ENCODE measurements around the gene PCBP3. TPM values are rescaled to one million over a fixed set of nuclear protein-coding genes. Genes with fewer than 3 reads are reported as not detected.

Gene PCBP3
- total RNA-seq, 1 donor from 2014 or later, result 7.6 TPM

GRCh38 chr21:45934554-45934953, 291.0 kb downstream of the PCBP3 start:
- Mint-ChIP-seq H3K4me1 (ENCODE audit: unreplicated experiment) (peaks cover 3% of the 10 kb centered on the region), H3K9me3 (ENCODE audit: unreplicated experiment) (no peaks in the 10 kb centered on the region), H3K27me3 (ENCODE audit: unreplicated experiment) (peaks cover 7% of the 10 kb centered on the region), H3K4me3 (ENCODE audit: unreplicated experiment) (no peak overlapping the region), H3K27ac (ENCODE audit: unreplicated experiment) (no peak overlapping the region), H3K36me3 (ENCODE audit: unreplicated experiment) (peaks cover 2% of the 10 kb centered on the region)
- no peak for TF ChIP-seq CTCF (IDR thresholded peaks at IDR 0.05)
- DNase-seq (ENCODE audit: extremely low spot score, unreplicated experiment), result no peak

- H3K27ac Mint-ChIP-seq (ENCODE audit: unreplicated experiment), result no peak overlapping the region
- peaks cover 7% of the 10 kb centered on the region for H3K27me3 Mint-ChIP-seq (ENCODE audit: unreplicated experiment)
- H3K9me3 Mint-ChIP-seq (ENCODE audit: unreplicated experiment), result no peaks in the 10 kb centered on the region
- H3K36me3 Mint-ChIP-seq (ENCODE audit: unreplicated experiment), result peaks cover 2% of the 10 kb centered on the region
- DNase-seq (ENCODE audit: extremely low spot score, unreplicated experiment), result no peak
- peaks cover 3% of the 10 kb centered on the region for H3K4me1 Mint-ChIP-seq (ENCODE audit: unreplicated experiment)
- no peak for TF ChIP-seq CTCF (IDR thresholded peaks at IDR 0.05)
- H3K4me3 Mint-ChIP-seq (ENCODE audit: unreplicated experiment), result no peak overlapping the region
These were observed 292.1 kb downstream of the PCBP3 start for GRCh38 chr21:45935628-45936027.

DNA sequence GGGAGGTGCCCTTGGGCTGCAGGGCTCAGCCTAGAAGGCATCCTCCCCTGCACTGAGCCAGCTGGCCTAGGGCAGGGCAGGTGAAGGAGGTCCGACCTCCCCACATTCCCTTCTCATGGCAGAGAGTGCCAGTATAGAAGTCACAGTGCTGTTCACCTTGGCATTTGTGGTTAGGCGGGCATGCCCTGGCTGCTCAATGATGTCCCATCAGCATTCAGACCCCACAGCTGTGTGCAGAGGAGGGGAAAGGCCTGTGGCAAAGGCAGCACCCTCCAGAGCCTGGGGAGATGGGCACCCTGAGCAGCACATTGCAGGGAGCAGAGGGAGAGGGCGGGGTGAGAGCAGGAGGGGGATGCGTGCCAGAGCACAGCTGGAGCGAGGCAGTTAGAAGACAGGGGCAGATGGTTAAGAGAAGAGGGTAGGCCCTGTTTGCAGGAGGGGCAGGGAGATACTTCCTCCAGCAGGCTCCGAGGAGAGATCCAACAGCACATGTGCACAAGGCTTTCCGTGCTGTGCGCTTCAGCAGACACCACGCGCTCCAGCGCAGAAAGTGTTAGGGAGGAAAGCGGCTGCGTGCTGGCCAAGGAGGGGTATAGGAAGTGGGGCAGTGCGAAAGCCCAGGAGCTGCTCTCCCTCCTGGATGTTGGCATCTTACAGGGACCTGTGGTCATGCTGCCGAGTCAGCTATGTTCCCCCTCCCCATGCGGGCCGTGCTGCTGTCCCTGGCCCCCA, 294.4 kb downstream of the PCBP3 start:
- Mint-ChIP-seq H3K9me3 (ENCODE audit: unreplicated experiment) (no peaks in the 10 kb centered on the region), H3K4me3 (ENCODE audit: unreplicated experiment) (no peak overlapping the region), H3K27me3 (ENCODE audit: unreplicated experiment) (peaks cover 7% of the 10 kb centered on the region), H3K4me1 (ENCODE audit: unreplicated experiment) (peaks cover 3% of the 10 kb centered on the region), H3K36me3 (ENCODE audit: unreplicated experiment) (peaks cover 2% of the 10 kb centered on the region), H3K27ac (ENCODE audit: unreplicated experiment) (no peak overlapping the region)
- no peak for DNase-seq (ENCODE audit: extremely low spot score, unreplicated experiment)
- TF ChIP-seq CTCF (IDR thresholded peaks at IDR 0.05), result no peak

- Mint-ChIP-seq H3K9me3 (ENCODE audit: unreplicated experiment) (no peaks in the 10 kb centered on the region), H3K4me1 (ENCODE audit: unreplicated experiment) (peaks cover 2% of the 10 kb centered on the region), H3K4me3 (ENCODE audit: unreplicated experiment) (no peak overlapping the region), H3K27me3 (ENCODE audit: unreplicated experiment) (peaks cover 7% of the 10 kb centered on the region), H3K36me3 (ENCODE audit: unreplicated experiment) (peaks cover 2% of the 10 kb centered on the region), H3K27ac (ENCODE audit: unreplicated experiment) (no peak overlapping the region)
- no peak for DNase-seq (ENCODE audit: extremely low spot score, unreplicated experiment)
- no peak for TF ChIP-seq CTCF (IDR thresholded peaks at IDR 0.05)
These were observed 294.9 kb downstream of the PCBP3 start for GRCh38 chr21:45938453-45938755.

DNA sequence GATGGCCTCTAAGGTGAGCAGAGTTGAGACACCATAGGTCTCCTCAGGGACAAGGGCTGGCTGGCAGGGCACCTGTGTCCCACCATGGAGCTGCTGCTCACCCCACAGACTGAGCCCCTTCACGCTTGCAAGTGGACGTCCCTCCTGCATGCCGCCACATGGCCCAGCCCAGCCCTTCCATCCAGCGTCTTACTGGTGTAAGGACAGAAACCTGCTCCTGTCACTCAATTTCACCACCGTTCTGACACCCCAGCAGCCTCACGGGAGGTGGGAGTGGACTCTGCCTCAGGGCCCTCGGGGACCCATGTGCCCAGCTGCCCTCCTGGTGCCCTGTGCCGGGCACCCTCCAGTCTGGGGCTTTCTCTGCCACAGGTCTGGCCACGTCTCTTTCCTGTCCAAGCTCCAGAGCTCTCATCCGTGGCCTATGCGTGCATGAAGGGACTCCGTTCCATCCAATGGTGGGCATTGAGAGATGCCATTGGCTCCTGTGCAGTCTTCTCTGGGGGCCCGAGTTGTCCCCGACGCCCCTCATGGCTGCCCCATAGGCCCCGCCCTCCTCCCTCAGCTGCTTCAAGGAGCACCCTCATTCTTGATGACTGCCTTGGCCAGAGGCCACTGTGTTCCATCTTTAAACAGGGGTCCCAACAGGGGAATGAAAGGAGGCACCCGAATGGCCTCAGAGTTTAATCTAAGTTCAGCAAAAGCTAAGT, 295.4 kb downstream of the PCBP3 start:
- Mint-ChIP-seq H3K4me1 (ENCODE audit: unreplicated experiment) (no peaks in the 10 kb centered on the region), H3K4me3 (ENCODE audit: unreplicated experiment) (no peak overlapping the region), H3K9me3 (ENCODE audit: unreplicated experiment) (no peaks in the 10 kb centered on the region), H3K27ac (ENCODE audit: unreplicated experiment) (no peak overlapping the region), H3K27me3 (ENCODE audit: unreplicated experiment) (peaks cover 7% of the 10 kb centered on the region), H3K36me3 (ENCODE audit: unreplicated experiment) (peaks cover 2% of the 10 kb centered on the region)
- no peak for DNase-seq (ENCODE audit: extremely low spot score, unreplicated experiment)
- TF ChIP-seq CTCF (IDR thresholded peaks at IDR 0.05), result no peak
